ENCODE data around the gene ATP8A1. TPM values are rescaled to one million over a fixed set of nuclear protein-coding genes. Genes with fewer than 3 reads are reported as not detected.

The ATP8A1 gene
- total and polyA plus RNA-seq, 4 donors, result 39.0 to 247 (median 83.1) TPM

DNA sequence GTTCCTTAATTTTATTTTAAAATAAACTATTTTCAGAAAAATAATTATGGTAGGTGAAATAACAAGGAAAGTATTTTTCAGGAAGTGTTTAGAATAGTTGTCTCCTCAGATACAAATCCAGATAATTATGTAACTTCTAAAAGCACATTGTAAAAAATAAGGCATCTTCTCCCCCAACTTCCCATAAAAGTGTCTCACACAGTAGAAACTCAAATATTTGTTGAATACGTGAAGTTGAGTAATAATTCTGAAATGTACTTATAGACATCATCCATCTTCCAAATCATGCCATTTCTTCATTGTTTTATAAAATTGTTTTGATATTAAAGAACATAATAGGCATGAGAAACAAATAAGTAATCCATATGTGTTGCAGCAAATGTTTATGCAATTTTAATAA lies 241.6 kb downstream of the ATP8A1 start:
- Histone ChIP-seq H3K27ac (ENCODE audit: low read depth, low read length) (no peak overlapping the region), H3K9me3 (ENCODE audit: control insufficient read depth, insufficient read depth, low read length) (no peaks in the 10 kb centered on the region)
- DNase-seq (ENCODE audit: low read depth in 4 of 6, low spot score in 6 of 6), result no peak

DNA sequence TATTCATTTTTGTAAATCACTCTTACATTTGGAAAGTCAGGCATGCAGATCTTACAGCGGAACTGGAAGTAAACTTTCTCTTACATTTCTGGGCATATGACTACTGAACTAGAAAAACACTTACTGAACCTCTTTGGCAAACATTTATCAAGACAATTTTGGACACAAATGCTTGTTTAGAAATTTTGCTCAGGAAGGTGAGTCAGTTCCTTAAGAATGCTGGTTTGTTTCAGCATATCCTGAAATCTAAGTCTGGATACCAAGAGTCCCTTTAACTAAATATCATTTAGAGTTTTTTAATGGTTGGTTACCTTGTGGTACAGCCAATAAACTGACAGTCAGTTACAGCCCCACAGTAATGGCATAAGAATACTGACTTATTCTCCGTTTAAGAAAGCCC lies 244.7 kb downstream of the ATP8A1 start:
- Histone ChIP-seq H3K36me3 (ENCODE audit: control insufficient read depth, insufficient read depth, low read length) (no peaks in the 10 kb centered on the region), H3K9me3 (ENCODE audit: control insufficient read depth, insufficient read depth, low read length) (no peaks in the 10 kb centered on the region), H3K4me1 (ENCODE audit: control insufficient read depth, insufficient read depth, low read length) (no peaks in the 10 kb centered on the region), H3K27ac (ENCODE audit: low read depth, low read length) (no peak overlapping the region), H3K4me3 (ENCODE audit: low read depth, low read length) (no peak overlapping the region), H3K27me3 (ENCODE audit: control insufficient read depth, insufficient read depth, low read length) (no peaks in the 10 kb centered on the region)
- DNase-seq (ENCODE audit: low read depth in 4 of 6, low spot score in 6 of 6), result no peak
- WGBS (ENCODE audit: insufficient coverage), result no CpG with 5 or more reads among the region's 2 CpGs

More for the DNA sequence above, 241.6 kb downstream of the ATP8A1 start:
- Histone ChIP-seq H3K4me1 (ENCODE audit: control insufficient read depth, insufficient read depth, low read length) (no peaks in the 10 kb centered on the region), H3K36me3 (ENCODE audit: control insufficient read depth, insufficient read depth, low read length) (no peaks in the 10 kb centered on the region), H3K4me3 (ENCODE audit: low read depth, low read length) (no peak overlapping the region), H3K27me3 (ENCODE audit: control insufficient read depth, insufficient read depth, low read length) (no peaks in the 10 kb centered on the region)
- WGBS (ENCODE audit: insufficient coverage), result no CpG with 5 or more reads among the region's 1 CpG

DNA sequence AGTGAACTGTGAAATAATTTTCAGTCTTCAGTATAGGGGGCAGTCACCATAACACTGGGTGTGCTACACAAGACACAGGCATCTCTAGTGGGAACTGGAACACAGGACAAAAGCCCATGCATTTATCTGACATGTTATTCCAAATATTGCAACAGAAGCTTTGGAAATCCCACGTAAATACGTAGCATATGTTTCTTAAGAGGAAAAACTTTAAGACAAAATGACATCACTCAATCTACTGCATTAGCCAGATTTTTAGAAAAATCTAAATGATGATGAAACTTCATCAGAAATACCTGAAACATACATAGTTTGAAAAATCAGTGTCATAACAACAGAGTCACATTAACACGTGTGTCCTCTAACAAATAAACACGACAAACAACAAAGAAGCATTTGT lies 245.1 kb downstream of the ATP8A1 start:
- H3K27ac ChIP-seq (ENCODE audit: low read depth, low read length), result no peak overlapping the region
- 75% methylated on average over 2 of the region's 4 CpGs for WGBS (ENCODE audit: insufficient coverage)
- no peaks in the 10 kb centered on the region for H3K4me1 ChIP-seq (ENCODE audit: control insufficient read depth, insufficient read depth, low read length)
- H3K36me3 ChIP-seq (ENCODE audit: control insufficient read depth, insufficient read depth, low read length), result no peaks in the 10 kb centered on the region
- no peaks in the 10 kb centered on the region for H3K9me3 ChIP-seq (ENCODE audit: control insufficient read depth, insufficient read depth, low read length)
- DNase-seq (ENCODE audit: low read depth in 4 of 6, low spot score in 6 of 6), result no peak
- no peak overlapping the region for H3K4me3 ChIP-seq (ENCODE audit: low read depth, low read length)
- H3K27me3 ChIP-seq (ENCODE audit: control insufficient read depth, insufficient read depth, low read length), result no peaks in the 10 kb centered on the region

DNA sequence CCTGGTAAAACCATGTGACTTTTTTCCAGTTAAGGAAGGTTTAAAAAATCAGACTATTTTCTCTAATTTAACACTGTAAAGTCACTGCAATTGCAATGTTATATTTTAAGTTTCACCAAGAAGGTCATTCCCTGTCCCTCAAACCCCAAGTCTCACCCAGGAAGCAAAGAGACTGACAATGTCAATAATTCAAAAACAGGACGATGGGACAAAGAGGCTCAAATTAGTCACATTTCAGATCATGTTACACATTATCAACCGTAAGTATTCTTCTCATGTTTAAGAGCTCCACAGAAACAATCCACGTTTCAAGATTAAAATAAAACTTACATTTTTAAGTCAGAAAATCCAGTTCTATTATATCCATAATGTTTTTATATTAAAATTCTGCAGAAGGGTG lies 246.5 kb downstream of the ATP8A1 start:
- WGBS (ENCODE audit: insufficient coverage), result 67% methylated on average over 1 of the region's 3 CpGs
- H3K4me3 ChIP-seq (ENCODE audit: low read depth, low read length), result no peak overlapping the region
- no peaks in the 10 kb centered on the region for H3K27me3 ChIP-seq (ENCODE audit: control insufficient read depth, insufficient read depth, low read length)
- no peaks in the 10 kb centered on the region for H3K4me1 ChIP-seq (ENCODE audit: control insufficient read depth, insufficient read depth, low read length)
- no peaks in the 10 kb centered on the region for H3K9me3 ChIP-seq (ENCODE audit: control insufficient read depth, insufficient read depth, low read length)
- no peak overlapping the region for H3K27ac ChIP-seq (ENCODE audit: low read depth, low read length)
- DNase-seq (ENCODE audit: low read depth in 4 of 6, low spot score in 6 of 6), result no peak
- H3K36me3 ChIP-seq (ENCODE audit: control insufficient read depth, insufficient read depth, low read length), result no peaks in the 10 kb centered on the region

DNA sequence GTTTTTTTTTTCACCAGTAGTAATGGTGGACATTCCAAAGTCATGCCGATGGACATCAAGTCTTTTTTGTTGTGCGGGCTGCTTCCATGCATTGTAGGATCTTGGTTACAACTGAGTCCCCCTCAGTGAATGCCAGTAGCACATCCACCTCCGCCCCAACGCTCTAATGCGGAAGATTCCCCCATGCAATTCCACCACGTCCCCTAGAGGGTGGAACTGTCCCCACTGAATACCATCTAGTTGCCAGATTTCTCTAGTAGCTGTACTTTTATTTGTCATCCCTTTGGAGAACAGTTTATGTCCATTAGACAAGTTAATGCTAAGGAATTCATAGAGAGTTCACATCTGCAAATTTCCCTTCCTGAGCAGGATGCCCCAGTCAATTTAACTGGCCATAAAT lies 252.9 kb downstream of the ATP8A1 start:
- 90% methylated on average over 3 of the region's 6 CpGs for WGBS (ENCODE audit: insufficient coverage)

DNA sequence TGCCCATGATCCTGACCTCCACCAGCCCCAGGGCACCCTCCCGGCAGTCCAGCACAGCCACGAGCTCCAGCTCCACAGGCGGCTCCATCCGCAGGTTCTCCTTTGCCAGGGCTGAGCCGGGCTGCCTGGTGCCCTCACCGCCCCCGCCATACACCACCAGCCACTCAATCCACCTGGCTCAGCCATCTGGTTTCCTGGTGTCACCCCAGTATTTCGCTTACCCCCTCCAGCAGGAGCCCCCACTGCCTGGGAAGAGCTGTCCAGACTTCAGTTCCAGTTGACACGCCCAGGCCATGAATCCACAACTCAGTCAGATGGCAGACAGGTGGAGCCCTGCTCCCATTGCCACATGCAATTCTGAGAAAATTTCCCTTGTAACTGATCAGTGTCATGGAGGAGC lies 255.7 kb downstream of the ATP8A1 start:
- no peaks in the 10 kb centered on the region for H3K9me3 ChIP-seq (ENCODE audit: control insufficient read depth, insufficient read depth, low read length)
- peaks cover 56% of the 10 kb centered on the region for H3K27me3 ChIP-seq (ENCODE audit: control insufficient read depth, insufficient read depth, low read length)
- DNase-seq (ENCODE audit: low read depth in 4 of 6, low spot score in 6 of 6), result no peak
- no peaks in the 10 kb centered on the region for H3K36me3 ChIP-seq (ENCODE audit: control insufficient read depth, insufficient read depth, low read length)
- H3K27ac ChIP-seq (ENCODE audit: low read depth, low read length), result no peak overlapping the region
- peaks cover 33% of the 10 kb centered on the region for H3K4me1 ChIP-seq (ENCODE audit: control insufficient read depth, insufficient read depth, low read length)
- no peak overlapping the region for H3K4me3 ChIP-seq (ENCODE audit: low read depth, low read length)
- WGBS (ENCODE audit: insufficient coverage), result 71% methylated on average over 9 of the region's 9 CpGs

More for the DNA sequence above, 252.9 kb downstream of the ATP8A1 start:
- no peak for DNase-seq (ENCODE audit: low read depth in 4 of 6, low spot score in 6 of 6)
- Histone ChIP-seq H3K27ac (ENCODE audit: low read depth, low read length) (no peak overlapping the region), H3K4me3 (ENCODE audit: low read depth, low read length) (no peak overlapping the region), H3K4me1 (ENCODE audit: control insufficient read depth, insufficient read depth, low read length) (peaks cover 5% of the 10 kb centered on the region), H3K9me3 (ENCODE audit: control insufficient read depth, insufficient read depth, low read length) (no peaks in the 10 kb centered on the region), H3K36me3 (ENCODE audit: control insufficient read depth, insufficient read depth, low read length) (no peaks in the 10 kb centered on the region), H3K27me3 (ENCODE audit: control insufficient read depth, insufficient read depth, low read length) (peaks cover 28% of the 10 kb centered on the region)

DNA sequence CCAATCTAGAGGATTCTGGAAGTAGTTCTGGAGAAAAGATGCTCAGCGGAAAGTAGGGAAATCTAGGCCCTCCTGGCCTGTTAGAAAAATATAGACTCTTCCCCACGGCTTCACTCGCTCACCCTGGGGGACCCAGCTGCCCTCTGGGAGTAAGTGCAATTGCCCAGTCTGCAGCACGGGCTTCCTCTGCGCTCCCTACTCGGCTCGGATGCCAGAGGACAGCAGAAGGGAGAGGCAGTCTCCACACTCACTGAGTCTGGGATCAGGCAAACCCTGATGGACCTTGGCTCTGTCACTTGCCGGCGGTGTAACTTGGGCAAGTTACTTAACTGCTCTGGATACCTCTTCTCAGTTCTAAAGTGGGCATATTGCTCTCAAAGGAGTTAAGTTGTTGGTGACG lies 257.5 kb downstream of the ATP8A1 start:
- no peak overlapping the region for H3K27ac ChIP-seq (ENCODE audit: low read depth, low read length)
- 33% methylated on average over 10 of the region's 10 CpGs for WGBS (ENCODE audit: insufficient coverage)
- peaks cover 33% of the 10 kb centered on the region for H3K4me1 ChIP-seq (ENCODE audit: control insufficient read depth, insufficient read depth, low read length)
- H3K36me3 ChIP-seq (ENCODE audit: control insufficient read depth, insufficient read depth, low read length), result no peaks in the 10 kb centered on the region
- peaks cover 69% of the 10 kb centered on the region for H3K27me3 ChIP-seq (ENCODE audit: control insufficient read depth, insufficient read depth, low read length)
- H3K4me3 ChIP-seq (ENCODE audit: low read depth, low read length), result peak overlapping the region; percentile 12
- DNase-seq (ENCODE audit: low read depth in 4 of 6, low spot score in 6 of 6), result no peak
- no peaks in the 10 kb centered on the region for H3K9me3 ChIP-seq (ENCODE audit: control insufficient read depth, insufficient read depth, low read length)

DNA sequence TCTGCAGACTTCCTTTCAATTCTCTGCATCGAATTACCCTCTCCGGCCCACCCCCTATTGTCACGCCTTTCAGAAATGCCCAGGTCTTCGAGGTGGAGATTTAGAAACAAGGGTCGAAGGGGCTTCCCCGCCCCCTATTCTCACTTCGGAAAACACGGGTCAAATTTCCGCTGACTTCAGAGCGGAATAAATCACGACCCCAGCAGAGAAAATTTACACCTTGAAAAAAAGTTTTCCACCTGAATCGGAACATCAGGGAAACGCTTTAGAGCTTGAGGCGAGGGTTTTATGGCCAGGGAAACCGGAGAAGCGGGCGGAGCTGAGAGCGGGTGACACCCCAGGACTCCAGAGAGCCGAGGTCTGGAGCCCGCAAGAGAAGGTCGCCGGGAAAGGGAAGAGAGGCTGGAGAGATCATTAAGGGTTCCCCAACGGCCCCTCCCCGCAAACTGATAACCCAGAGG lies 258.0 kb downstream of the ATP8A1 start:
- no peak for DNase-seq (ENCODE audit: low read depth in 4 of 6, low spot score in 6 of 6)
- no peaks in the 10 kb centered on the region for H3K36me3 ChIP-seq (ENCODE audit: control insufficient read depth, insufficient read depth, low read length)
- H3K27me3 ChIP-seq (ENCODE audit: control insufficient read depth, insufficient read depth, low read length), result peaks cover 69% of the 10 kb centered on the region
- no peaks in the 10 kb centered on the region for H3K9me3 ChIP-seq (ENCODE audit: control insufficient read depth, insufficient read depth, low read length)
- peak overlapping the region; percentile 44 for H3K4me3 ChIP-seq (ENCODE audit: low read depth, low read length)
- 2% methylated on average over 15 of the region's 24 CpGs for WGBS (ENCODE audit: insufficient coverage)
- H3K27ac ChIP-seq (ENCODE audit: low read depth, low read length), result no peak overlapping the region
- H3K4me1 ChIP-seq (ENCODE audit: control insufficient read depth, insufficient read depth, low read length), result peaks cover 33% of the 10 kb centered on the region

DNA sequence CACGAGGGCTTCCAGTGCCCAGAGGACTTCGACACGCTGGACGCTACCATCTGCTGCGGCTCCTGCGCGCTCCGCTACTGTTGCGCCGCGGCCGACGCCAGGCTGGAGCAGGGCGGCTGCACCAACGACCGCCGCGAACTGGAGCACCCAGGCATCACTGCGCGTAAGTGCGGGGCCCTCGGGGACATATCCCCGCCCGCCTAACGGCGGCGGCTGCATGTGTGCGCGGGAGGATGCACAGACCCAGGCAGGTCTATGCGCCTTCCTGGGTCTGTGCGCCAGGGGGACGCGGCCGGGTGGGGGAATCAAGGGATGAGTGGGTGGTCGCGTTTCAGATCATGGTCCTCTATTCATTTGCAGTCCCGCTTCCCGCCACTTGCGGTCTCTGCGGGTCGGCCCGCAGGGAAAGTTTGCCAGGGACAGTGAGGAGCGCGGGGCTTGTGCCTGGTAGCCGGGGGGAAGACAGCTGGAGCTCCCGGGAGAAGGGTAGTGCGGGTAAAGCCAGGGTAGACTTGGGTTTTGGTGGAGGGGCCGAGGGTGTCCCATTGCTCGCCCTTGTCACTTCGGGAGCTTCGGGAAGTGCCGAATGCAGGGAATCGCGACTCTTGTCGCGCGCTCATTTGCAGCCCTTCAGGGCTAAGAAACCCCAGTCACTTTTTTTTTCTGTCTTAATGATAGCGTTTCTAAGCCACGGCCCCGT lies 258.6 kb downstream of the ATP8A1 start:
- peak overlapping the region; percentile 44 for H3K4me3 ChIP-seq (ENCODE audit: low read depth, low read length)
- H3K27me3 ChIP-seq (ENCODE audit: control insufficient read depth, insufficient read depth, low read length), result peaks cover 69% of the 10 kb centered on the region
- peaks cover 33% of the 10 kb centered on the region for H3K4me1 ChIP-seq (ENCODE audit: control insufficient read depth, insufficient read depth, low read length)
- H3K9me3 ChIP-seq (ENCODE audit: control insufficient read depth, insufficient read depth, low read length), result no peaks in the 10 kb centered on the region
- 0% methylated on average over 60 of the region's 60 CpGs for WGBS (ENCODE audit: insufficient coverage)
- DNase-seq (ENCODE audit: low read depth in 4 of 6, low spot score in 6 of 6), result peak in 2 of 6 donors; percentile 57 to 61
- H3K27ac ChIP-seq (ENCODE audit: low read depth, low read length), result no peak overlapping the region
- no peaks in the 10 kb centered on the region for H3K36me3 ChIP-seq (ENCODE audit: control insufficient read depth, insufficient read depth, low read length)

DNA sequence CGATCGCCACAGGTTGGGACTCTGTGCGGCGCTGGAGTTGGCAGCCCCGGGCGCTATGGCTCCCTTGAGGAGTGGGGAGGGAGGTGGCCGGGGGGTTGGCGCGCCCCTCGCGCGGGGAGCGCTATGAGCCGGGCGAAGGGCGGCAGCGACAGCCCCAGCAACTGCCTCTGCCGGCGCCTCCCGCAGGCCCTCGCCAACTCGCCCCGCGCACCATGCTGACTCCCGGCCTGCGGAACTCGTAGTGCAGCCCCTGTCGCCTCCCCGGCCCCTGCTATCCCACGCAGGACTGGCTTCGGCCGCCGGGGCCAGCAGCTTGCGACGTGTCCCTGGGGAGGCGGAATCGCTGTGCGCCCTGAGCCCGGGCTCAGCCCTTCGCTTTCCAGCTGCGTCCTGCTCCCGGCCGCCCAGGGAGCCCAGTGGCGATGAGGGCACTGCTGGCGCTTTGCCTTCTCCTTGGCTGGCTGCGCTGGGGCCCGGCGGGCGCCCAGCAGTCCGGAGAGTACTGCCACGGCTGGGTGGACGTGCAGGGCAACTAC lies 259.2 kb downstream of the ATP8A1 start:
- Histone ChIP-seq H3K4me1 (ENCODE audit: control insufficient read depth, insufficient read depth, low read length) (peaks cover 33% of the 10 kb centered on the region), H3K27me3 (ENCODE audit: control insufficient read depth, insufficient read depth, low read length) (peaks cover 68% of the 10 kb centered on the region), H3K9me3 (ENCODE audit: control insufficient read depth, insufficient read depth, low read length) (no peaks in the 10 kb centered on the region), H3K36me3 (ENCODE audit: control insufficient read depth, insufficient read depth, low read length) (no peaks in the 10 kb centered on the region), H3K4me3 (ENCODE audit: low read depth, low read length) (peak overlapping the region; percentile 44), H3K27ac (ENCODE audit: low read depth, low read length) (no peak overlapping the region)
- under 1% methylated on average over 52 of the region's 52 CpGs for WGBS (ENCODE audit: insufficient coverage)
- DNase-seq (ENCODE audit: low read depth in 4 of 6, low spot score in 6 of 6), result peak in 2 of 6 donors; percentile 19 to 61

Measured in spinal cord (tissue), 10 donors.